CD14-positive monocyte (primary cell): ENCODE measurements around the gene SNUPN. TPM values are rescaled to one million over a fixed set of nuclear protein-coding genes. Genes with fewer than 3 reads are reported as not detected.

Source experiments
- DNase-seq, 3 donors: peaks; one replicate each; pipeline ENCODE4 v3.0.0-alpha.2; 2011 to 2022
- H2AFZ ChIP-seq: 2 replicates; pipeline ENCODE4 v1.6.0; 2012; ENCODE audit warnings: mild to moderate bottlenecking, low read depth, low read length, inconsistent platforms; ENCODE audit not compliant: insufficient read depth, poor library complexity, severe bottlenecking
- H3K27ac ChIP-seq, 2 donors: 1 replicate in 1 of 2; 2 replicates in 1 of 2; pipeline ENCODE4 v1.5.1; 2012 to 2013; ENCODE audit warnings: low read length in 2 of 2, control low read depth in 1 of 2, inconsistent platforms in 1 of 2, low read depth in 1 of 2, mild to moderate bottlenecking in 1 of 2
- H3K27me3 ChIP-seq, 2 donors: one replicate each; pipeline versions ENCODE4 v1.6.0 to v1.6.1; 2011 to 2013; ENCODE audit warnings: low read length in 2 of 2; ENCODE audit not compliant: control insufficient read depth in 2 of 2, insufficient read depth in 2 of 2
- H3K36me3 ChIP-seq, 2 donors: replicated peaks in 1 of 2; 1 replicate in 1 of 2; 2 replicates in 1 of 2; pipeline versions ENCODE4 v1.5.1 to v1.6.1; 2012 to 2013; ENCODE audit warnings: low read length in 2 of 2, control low read depth in 1 of 2, inconsistent platforms in 1 of 2, mild to moderate bottlenecking in 1 of 2; ENCODE audit not compliant: insufficient read depth in 2 of 2, control insufficient read depth in 1 of 2
- H3K4me1 ChIP-seq, 2 donors: 1 replicate in 1 of 2; 2 replicates in 1 of 2; pipeline versions ENCODE4 v1.5.1 to v1.6.1; 2012 to 2013; ENCODE audit warnings: low read length in 2 of 2, control low read depth in 1 of 2, inconsistent platforms in 1 of 2, mild to moderate bottlenecking in 1 of 2, moderate library complexity in 1 of 2; ENCODE audit not compliant: insufficient read depth in 2 of 2, control insufficient read depth in 1 of 2
- H3K4me2 ChIP-seq: replicated peaks from 2 replicates; pipeline ENCODE3; 2012; ENCODE audit warnings: low read length, moderate library complexity, mild to moderate bottlenecking; ENCODE audit not compliant: poor library complexity, severe bottlenecking; ENCODE audit errors: extremely low read depth
- H3K4me3 ChIP-seq, 3 experiments: fragments of 200-600 bp in 1 of 3; sonication (generic) in 1 of 3; replicated peaks in 1 of 3; 1 replicate in 2 of 3; 2 replicates in 1 of 3; pipeline ENCODE4 v1.5.1; 2011 to 2013; ENCODE audit warnings: low read length in 3 of 3, mild to moderate bottlenecking in 3 of 3, control low read depth in 2 of 3, low read depth in 2 of 3, inconsistent platforms in 1 of 3, moderate library complexity in 1 of 3
- H3K79me2 ChIP-seq: 2 replicates; pipeline ENCODE4 v1.6.0; 2012; ENCODE audit warnings: mild to moderate bottlenecking, control low read depth, inconsistent platforms, low read length, moderate library complexity; ENCODE audit not compliant: insufficient read depth
- H3K9ac ChIP-seq: 2 replicates; pipeline ENCODE4 v1.6.0; 2017; ENCODE audit warnings: low read length, mild to moderate bottlenecking; ENCODE audit not compliant: insufficient read depth, poor library complexity, severe bottlenecking
- H3K9me3 ChIP-seq, 2 donors: replicated peaks in 1 of 2; 1 replicate in 1 of 2; 2 replicates in 1 of 2; pipeline versions ENCODE4 v1.5.1 to v1.6.1; 2012 to 2013; ENCODE audit warnings: low read length in 2 of 2, control low read depth in 1 of 2; ENCODE audit not compliant: control insufficient read depth in 1 of 2, insufficient read depth in 1 of 2
- H4K20me1 ChIP-seq: 2 replicates; pipeline ENCODE4 v1.6.0; 2012; ENCODE audit warnings: mild to moderate bottlenecking, low read length, control low read depth, moderate library complexity; ENCODE audit not compliant: insufficient read depth
- H3K27ac Mint-ChIP-seq, 7 donors: one replicate each; pipeline ENCODE4 v1.8.0; 2020; ENCODE audit warnings: mild to moderate bottlenecking in 7 of 7, mixed read lengths in 7 of 7, moderate library complexity in 6 of 7, inconsistent platforms in 2 of 7
- H3K27me3 Mint-ChIP-seq, 3 donors: one replicate each; pipeline ENCODE4 v1.8.0; 2021 to 2022; ENCODE audit warnings: low read depth in 3 of 3, mild to moderate bottlenecking in 3 of 3, mixed read lengths in 3 of 3, moderate library complexity in 3 of 3, inconsistent platforms in 1 of 3
- H3K36me3 Mint-ChIP-seq, 2 donors: one replicate each; pipeline ENCODE4 v1.8.0; 2020; ENCODE audit warnings: mixed read lengths in 2 of 2, inconsistent platforms in 1 of 2, mild to moderate bottlenecking in 1 of 2
- H3K4me1 Mint-ChIP-seq: one replicate; pipeline ENCODE4 v1.8.0; 2020; ENCODE audit warnings: mild to moderate bottlenecking, mixed read lengths
- H3K4me3 Mint-ChIP-seq, 2 donors: one replicate each; pipeline ENCODE4 v1.8.0; 2020; ENCODE audit warnings: mild to moderate bottlenecking in 2 of 2, mixed read lengths in 2 of 2, moderate library complexity in 1 of 2
- H3K9me3 Mint-ChIP-seq, 7 donors: one replicate each; pipeline ENCODE4 v1.8.0; 2020 to 2022; ENCODE audit warnings: mixed read lengths in 7 of 7, mild to moderate bottlenecking in 6 of 7, moderate library complexity in 6 of 7, inconsistent platforms in 2 of 7
- WGBS: methylation state at CpG from one replicate; pipeline ENCODE4 v1.1.5; 2013; ENCODE audit warnings: missing lambda C conversion rate; ENCODE audit not compliant: insufficient coverage; 5-methylcytosine and 5-hydroxymethylcytosine counted together
- intact Hi-C, 2 donors: fragments of 100-400 bp; cut with micrococcal nuclease; formaldehyde crosslinking; loops; one replicate each; pipeline versions ENCODE4 v1.15.0 to v1.15.1; 2023
- polyA plus RNA-seq, 3 donors: library from polyadenylated mRNA; depleted of rRNA in 1 of 3; unstranded in 2 of 3; stranded (reverse) in 1 of 3; fragments of 300-500 nt in 2 of 3; fragments of >200 nt in 1 of 3; fragmentation: Illumina TruSeq in 2 of 3; gene quantifications; 1 replicate in 2 of 3; 2 replicates in 1 of 3; pipeline ENCODE4 v1.2.3, GENCODE V29; 2012 to 2021
- TF ChIP-seq, protein P1 (sequence below): fragments of 200-600 bp; IDR thresholded peaks from one replicate; pipeline ENCODE4 v1.8.0; 2022; ENCODE audit warnings: antibody characterized with exemption, mild to moderate bottlenecking

Gene SNUPN
- polyA plus RNA-seq, 3 donors = 11.7 to 31.8 (median 29.3) TPM

DNA sequence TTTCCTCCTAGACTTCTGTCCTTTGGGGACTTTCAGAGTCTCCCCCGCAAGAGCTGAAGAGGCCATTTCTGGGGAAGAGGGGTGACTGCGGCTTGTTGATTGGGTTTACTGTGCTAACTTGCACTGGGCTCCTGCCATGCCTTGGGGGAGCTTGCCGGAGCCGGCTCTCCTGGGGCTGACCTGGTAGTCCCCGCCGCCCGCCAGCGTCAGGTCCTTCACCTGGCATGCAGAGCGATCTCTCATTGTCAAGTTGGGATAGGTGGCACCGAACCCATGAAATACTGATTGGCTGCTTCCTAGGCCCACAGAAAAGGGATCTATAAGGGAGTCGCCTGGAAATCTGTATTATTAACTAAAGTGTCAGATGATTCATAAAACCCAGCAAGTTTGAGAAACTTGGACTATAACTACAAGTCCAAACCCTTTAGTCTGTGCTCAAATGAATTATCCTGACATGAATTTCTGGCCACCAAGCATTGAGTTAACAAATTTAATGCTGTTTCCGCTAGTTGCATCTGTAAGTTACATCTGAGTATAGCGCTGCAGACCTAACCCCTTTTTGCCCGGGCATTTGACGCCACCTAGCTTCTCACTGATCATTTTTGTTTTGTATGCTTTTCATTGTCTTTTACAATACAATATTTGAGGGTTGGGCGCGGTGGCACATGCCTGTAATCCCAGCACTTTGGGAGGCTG, 15.1 kb upstream of the SNUPN start:
- TF ChIP-seq, protein P1, sequence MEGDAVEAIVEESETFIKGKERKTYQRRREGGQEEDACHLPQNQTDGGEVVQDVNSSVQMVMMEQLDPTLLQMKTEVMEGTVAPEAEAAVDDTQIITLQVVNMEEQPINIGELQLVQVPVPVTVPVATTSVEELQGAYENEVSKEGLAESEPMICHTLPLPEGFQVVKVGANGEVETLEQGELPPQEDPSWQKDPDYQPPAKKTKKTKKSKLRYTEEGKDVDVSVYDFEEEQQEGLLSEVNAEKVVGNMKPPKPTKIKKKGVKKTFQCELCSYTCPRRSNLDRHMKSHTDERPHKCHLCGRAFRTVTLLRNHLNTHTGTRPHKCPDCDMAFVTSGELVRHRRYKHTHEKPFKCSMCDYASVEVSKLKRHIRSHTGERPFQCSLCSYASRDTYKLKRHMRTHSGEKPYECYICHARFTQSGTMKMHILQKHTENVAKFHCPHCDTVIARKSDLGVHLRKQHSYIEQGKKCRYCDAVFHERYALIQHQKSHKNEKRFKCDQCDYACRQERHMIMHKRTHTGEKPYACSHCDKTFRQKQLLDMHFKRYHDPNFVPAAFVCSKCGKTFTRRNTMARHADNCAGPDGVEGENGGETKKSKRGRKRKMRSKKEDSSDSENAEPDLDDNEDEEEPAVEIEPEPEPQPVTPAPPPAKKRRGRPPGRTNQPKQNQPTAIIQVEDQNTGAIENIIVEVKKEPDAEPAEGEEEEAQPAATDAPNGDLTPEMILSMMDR = no peak
- 0% methylated on average over 12 of the region's 17 CpGs for WGBS
- Histone ChIP-seq H4K20me1 (peaks cover 27% of the 10 kb centered on the region), H3K9me3 (no peaks in the 10 kb centered on the region), H3K9ac (peak overlapping the region; percentile 91), H3K4me3 (peak overlapping the region; percentile 77 to 83 (median 80)), H3K36me3 (peaks cover 0 to 7% of the 10 kb centered on the region in 2 donors), H3K4me2 (peak overlapping the region; percentile 88), H3K27ac (peak overlapping the region; percentile 89 to 97), H3K79me2 (peaks cover 39% of the 10 kb centered on the region), H2AFZ (peak overlapping the region; percentile 88), H3K4me1 (peaks cover 30 to 38% of the 10 kb centered on the region in 2 donors), H3K27me3 (no peaks in the 10 kb centered on the region)
- peaks cover 34% of the 10 kb centered on the region for H3K4me1 Mint-ChIP-seq
- peak in 2 of 3 donors; percentile 18 to 20 for DNase-seq
- H3K27me3 Mint-ChIP-seq = peaks cover 3 to 13% (median 9%) of the 10 kb centered on the region in 3 donors
- H3K4me3 Mint-ChIP-seq = peak overlapping the region; percentile 87 to 91
- peak overlapping the region; percentile 91 to 97 (median 95) for H3K27ac Mint-ChIP-seq
- no peaks in the 10 kb centered on the region for H3K9me3 Mint-ChIP-seq
- H3K36me3 Mint-ChIP-seq = peaks cover 7 to 8% of the 10 kb centered on the region in 2 donors
- intact Hi-C loops = loop anchor here (5.0 kb wide), 2 partner anchors 183 to 188 kb away; partner anchors contain the start of gene SIN3A (in 1 of the 2)

DNA sequence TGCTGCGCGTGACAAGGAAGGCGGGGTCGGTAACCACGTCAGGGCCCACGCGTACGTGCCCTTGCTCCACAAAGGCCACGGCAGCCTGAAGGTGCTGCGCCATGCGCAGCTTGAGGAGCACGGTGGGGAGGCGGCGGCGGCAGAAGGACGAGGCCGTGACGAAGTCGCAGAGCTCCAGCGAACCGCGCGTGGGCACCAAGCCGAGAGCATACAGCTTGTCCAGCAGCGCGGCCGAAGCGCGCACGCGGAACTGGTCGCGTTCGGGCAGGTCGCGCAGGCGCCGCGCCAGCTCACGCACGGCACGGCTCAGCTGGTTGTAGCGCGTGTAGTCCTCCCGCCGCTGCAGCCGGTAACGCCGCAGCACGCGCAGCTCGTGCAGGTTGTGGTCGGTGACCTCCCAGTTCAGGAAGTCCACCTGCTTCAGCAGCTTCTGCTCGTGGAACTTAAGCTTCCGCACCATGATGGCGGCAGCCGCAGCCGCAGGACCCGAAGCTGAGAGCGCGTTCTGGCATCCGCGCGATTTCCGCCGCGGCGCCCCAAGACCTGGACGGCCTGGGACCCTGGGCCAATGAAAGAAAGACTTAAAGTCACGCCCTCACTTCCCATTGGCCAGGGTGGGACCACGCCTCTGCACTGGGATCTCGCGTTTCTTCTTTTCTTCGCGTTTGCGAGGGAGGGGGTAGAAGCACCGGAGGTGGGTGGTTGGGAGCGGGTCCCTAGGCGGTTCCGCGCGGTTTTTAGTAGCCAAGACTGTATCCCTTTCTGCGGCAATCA, 14.4 kb upstream of the SNUPN start, which contains the start of gene IMP3:
IMP3 (minus strand) TSS at position 516 of the 774 bp plus-strand sequence; CDS start at position 460, 56 bp downstream.
- H3K4me3 Mint-ChIP-seq = peak within 1 kb of the TSS; percentile 87 to 91

More for the DNA sequence above, 14.4 kb upstream of the SNUPN start, which contains the start of gene IMP3:
- Histone ChIP-seq H3K4me2 (peak within 1 kb of the TSS; percentile 88), H3K27me3 (no peaks in the 10 kb centered on the region), H3K9me3 (no peaks in the 10 kb centered on the region), H2AFZ (peak within 1 kb of the TSS; percentile 88), H4K20me1 (peaks cover 27% of the 10 kb centered on the region), H3K27ac (peak within 1 kb of the TSS; percentile 89 to 97), H3K9ac (peak within 1 kb of the TSS; percentile 91), H3K79me2 (peaks cover 39% of the 10 kb centered on the region), H3K36me3 (peaks cover 0 to 7% of the 10 kb centered on the region in 2 donors), H3K4me3 (peak within 1 kb of the TSS; percentile 77 to 83 (median 80)), H3K4me1 (peaks cover 30 to 38% of the 10 kb centered on the region in 2 donors)
- WGBS = under 1% methylated on average over 72 of the region's 83 CpGs
- intact Hi-C loops = loop anchor here (5.0 kb wide), 2 partner anchors 183 to 188 kb away; partner anchors contain the start of gene SIN3A (in 1 of the 2)
- H3K27ac Mint-ChIP-seq = peak within 1 kb of the TSS; percentile 91 to 97 (median 95)
- TF ChIP-seq, protein P1 = no peak
- DNase-seq = peak; percentile 93 to 94 (median 94)
- H3K9me3 Mint-ChIP-seq = no peaks in the 10 kb centered on the region
- peaks cover 7 to 8% of the 10 kb centered on the region in 2 donors for H3K36me3 Mint-ChIP-seq
- H3K27me3 Mint-ChIP-seq = peaks cover 2 to 6% (median 6%) of the 10 kb centered on the region in 3 donors
- peaks cover 34% of the 10 kb centered on the region for H3K4me1 Mint-ChIP-seq
